Activated naive CD8-positive, alpha-beta T cell treated with anti-CD3 and anti-CD28 coated beads, Interleukin-2, amount 50 U/mL, for 16 hours (primary cell): ENCODE results near the gene GBX1.

Experiments used
- DNase-seq: peaks from one replicate; pipeline ENCODE4 v3.0.0-alpha.2; 2020; ENCODE audit warnings: low read depth, low spot score

The GBX1 gene

GRCh38 chr7:151139791-151140190, 27.7 kb downstream of the GBX1 start:
- no peak for DNase-seq

GRCh38 chr7:151139071-151139790, 28.3 kb downstream of the GBX1 start:
- DNase-seq, result no peak

GRCh38 chr7:151138153-151138851, 29.2 kb downstream of the GBX1 start:
- no peak for DNase-seq

- DNase-seq, result no peak
Observed at GRCh38 chr7:151137791-151138152, 29.7 kb downstream of the GBX1 start.

- no peak for DNase-seq
Observed at GRCh38 chr7:151137076-151137675, 30.3 kb downstream of the GBX1 start.

- no peak for DNase-seq
Observed at GRCh38 chr7:151135866-151136843, 31.3 kb downstream of the GBX1 start.

- DNase-seq, result no peak
Observed at GRCh38 chr7:151135525-151135845, 32.0 kb downstream of the GBX1 start.

GRCh38 chr7:151134743-151135524, 32.6 kb downstream of the GBX1 start:
- no peak for DNase-seq

GRCh38 chr7:151133986-151134742, 33.3 kb downstream of the GBX1 start:
- DNase-seq, result no peak

GRCh38 chr7:151133266-151133985, 34.1 kb downstream of the GBX1 start:
- DNase-seq, result no peak

GRCh38 chr7:151132461-151133205, 34.9 kb downstream of the GBX1 start:
- DNase-seq, result no peak

GRCh38 chr7:151131592-151132293, 35.8 kb downstream of the GBX1 start:
- DNase-seq, result no peak

GRCh38 chr7:151131224-151131591, 36.3 kb downstream of the GBX1 start:
- DNase-seq, result no peak

- DNase-seq, result no peak
Observed at GRCh38 chr7:151130741-151131157, 36.7 kb downstream of the GBX1 start.

GRCh38 chr7:151129960-151130591, 37.4 kb downstream of the GBX1 start:
- DNase-seq, result no peak

GRCh38 chr7:151129117-151129959, 38.2 kb downstream of the GBX1 start:
- no peak for DNase-seq

- DNase-seq, result no peak
Observed at GRCh38 chr7:151128716-151129115, 38.8 kb downstream of the GBX1 start.
